Nephron (organoid): ENCODE results near the gene ZBTB21.

Source experiments
- H3K27ac Mint-ChIP-seq, 3 experiments: 2 replicates each; pipeline ENCODE4 v1.8.0; 2020; ENCODE audit warnings: mixed read lengths in 3 of 3, mild to moderate bottlenecking in 2 of 3, moderate library complexity in 1 of 3
- H3K27me3 Mint-ChIP-seq: 2 replicates; pipeline ENCODE4 v1.8.0; 2021; ENCODE audit warnings: low read depth, mild to moderate bottlenecking, moderate library complexity, mixed read lengths
- H3K36me3 Mint-ChIP-seq: 2 replicates; pipeline ENCODE4 v1.8.0; 2020; ENCODE audit warnings: low read depth, mixed read lengths
- H3K4me1 Mint-ChIP-seq: 2 replicates; pipeline ENCODE4 v1.8.0; 2020; ENCODE audit warnings: mixed read lengths
- H3K4me3 Mint-ChIP-seq, 3 experiments: 2 replicates each; pipeline ENCODE4 v1.8.0; 2020; ENCODE audit warnings: mild to moderate bottlenecking in 3 of 3, mixed read lengths in 3 of 3, moderate library complexity in 2 of 3
- H3K9me3 Mint-ChIP-seq: 2 replicates; pipeline ENCODE4 v1.8.0; 2020; ENCODE audit warnings: mixed read lengths
- CTCF ChIP-seq, 3 experiments: fragments of 200-600 bp; sonication (generic); IDR thresholded peaks; one replicate each; pipeline ENCODE4 v1.5.0; 2021; ENCODE audit warnings: antibody characterized with exemption in 3 of 3; ENCODE audit not compliant: unreplicated experiment in 3 of 3

Gene ZBTB21

GRCh38 chr21:42027822-42028765 is 17.9 kb upstream of the ZBTB21 start:
- H3K36me3 Mint-ChIP-seq: no peaks in the 10 kb centered on the region
- H3K27ac Mint-ChIP-seq: peak overlapping the region in 1 of 3 experiments; percentile 16
- TF ChIP-seq CTCF (IDR thresholded peaks at IDR 0.05; ENCODE audit: unreplicated experiment in 3 of 3): no peak
- H3K27me3 Mint-ChIP-seq: peaks cover 30% of the 10 kb centered on the region
- H3K4me3 Mint-ChIP-seq: no peak overlapping the region
- H3K4me1 Mint-ChIP-seq: peaks cover 17% of the 10 kb centered on the region
- H3K9me3 Mint-ChIP-seq: no peaks in the 10 kb centered on the region

GRCh38 chr21:42027085-42027821 is 17.1 kb upstream of the ZBTB21 start:
- H3K4me1 Mint-ChIP-seq: peaks cover 17% of the 10 kb centered on the region
- H3K9me3 Mint-ChIP-seq: no peaks in the 10 kb centered on the region
- no peaks in the 10 kb centered on the region for H3K36me3 Mint-ChIP-seq
- no peak for TF ChIP-seq CTCF (IDR thresholded peaks at IDR 0.05; ENCODE audit: unreplicated experiment in 3 of 3)
- no peak overlapping the region for H3K27ac Mint-ChIP-seq
- H3K27me3 Mint-ChIP-seq: peaks cover 36% of the 10 kb centered on the region
- H3K4me3 Mint-ChIP-seq: no peak overlapping the region

- Mint-ChIP-seq H3K36me3 (no peaks in the 10 kb centered on the region), H3K27me3 (peaks cover 47% of the 10 kb centered on the region), H3K9me3 (no peaks in the 10 kb centered on the region), H3K4me3 (no peak overlapping the region), H3K27ac (peak overlapping the region in 2 of 3 experiments; percentile 15 to 63), H3K4me1 (peaks cover 17% of the 10 kb centered on the region)
- no peak for TF ChIP-seq CTCF (IDR thresholded peaks at IDR 0.05; ENCODE audit: unreplicated experiment in 3 of 3)
These were observed 15.9 kb upstream of the ZBTB21 start for GRCh38 chr21:42026082-42026435.

- Mint-ChIP-seq H3K27ac (peak overlapping the region in 2 of 3 experiments; percentile 15 to 63), H3K36me3 (no peaks in the 10 kb centered on the region), H3K4me3 (no peak overlapping the region), H3K4me1 (peaks cover 17% of the 10 kb centered on the region), H3K9me3 (no peaks in the 10 kb centered on the region), H3K27me3 (peaks cover 52% of the 10 kb centered on the region)
- TF ChIP-seq CTCF (IDR thresholded peaks at IDR 0.05; ENCODE audit: unreplicated experiment in 3 of 3): no peak
These were observed 15.4 kb upstream of the ZBTB21 start for GRCh38 chr21:42025376-42026081.

- Mint-ChIP-seq H3K36me3 (no peaks in the 10 kb centered on the region), H3K4me3 (no peak overlapping the region), H3K9me3 (no peaks in the 10 kb centered on the region), H3K4me1 (peaks cover 14% of the 10 kb centered on the region), H3K27ac (no peak overlapping the region), H3K27me3 (peaks cover 57% of the 10 kb centered on the region)
- TF ChIP-seq CTCF (IDR thresholded peaks at IDR 0.05; ENCODE audit: unreplicated experiment in 3 of 3): no peak
These were observed 12.7 kb upstream of the ZBTB21 start for GRCh38 chr21:42022906-42023305.
